ENCODE results near the gene AUTS2. TPM values are rescaled to one million over a fixed set of nuclear protein-coding genes. Genes with fewer than 3 reads are reported as not detected.

The AUTS2 gene
- total RNA-seq, 1 experiment from 2014 or later = 256 TPM

DNA sequence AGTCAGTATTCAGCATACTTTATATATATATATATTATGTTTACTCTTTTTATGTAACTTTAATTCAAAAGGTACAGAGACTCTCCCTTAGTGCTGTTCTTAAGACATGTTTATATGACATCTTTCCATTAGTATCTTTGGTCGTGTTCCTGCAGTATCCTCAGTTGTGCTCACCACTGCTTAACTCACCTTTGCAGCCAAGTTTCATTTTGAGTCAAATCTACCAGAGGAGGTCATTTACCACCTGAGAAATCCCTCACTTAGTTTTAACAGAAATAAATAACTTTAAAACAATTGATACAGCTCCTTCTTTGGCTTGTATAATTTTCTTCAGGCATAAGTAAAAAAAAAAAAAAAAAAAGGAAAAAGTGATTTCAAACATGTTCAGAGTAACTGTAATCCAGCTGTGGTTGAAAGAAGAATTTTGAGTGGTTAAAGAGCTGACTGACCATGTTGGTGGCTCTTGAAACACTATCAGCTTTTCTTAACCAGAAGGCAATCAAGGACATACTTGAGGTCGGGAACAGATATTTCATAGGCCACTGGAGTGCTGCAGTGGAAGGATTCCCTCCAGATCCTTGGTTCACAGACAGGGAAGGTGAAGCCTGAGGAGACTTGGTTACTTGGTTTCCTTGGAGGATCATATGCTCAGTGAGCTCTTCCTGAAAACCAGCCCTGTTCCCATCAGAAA, 116.8 kb downstream of the AUTS2 start:
- H3K27ac ChIP-seq (ENCODE audit: insufficient read length, low read depth, low read length) = no peak overlapping the region
- no peak overlapping the region for H3K4me2 ChIP-seq (ENCODE audit: insufficient read depth, insufficient read length, low read length)
- H2BK5ac ChIP-seq (ENCODE audit: insufficient read length, low read length) = no peak overlapping the region
- H3K9me3 ChIP-seq (ENCODE audit: control insufficient read depth, low read depth, low read length) = no peaks in the 10 kb centered on the region
- H3K79me1 ChIP-seq (ENCODE audit: insufficient read depth, low read depth, low read length, poor library complexity, severe bottlenecking) = no peaks in the 10 kb centered on the region
- Mint-ChIP-seq H3K27ac (no peak overlapping the region), H3K4me1 (peaks cover 14 to 17% of the 10 kb centered on the region in 2 experiments), H3K4me3 (no peak overlapping the region), H3K9me3 (no peaks in the 10 kb centered on the region), H3K27me3 (ENCODE audit: low read depth) (no peaks in the 10 kb centered on the region), H3K36me3 (ENCODE audit: insufficient read depth in 1 of 3, low read depth in 3 of 3) (no peaks in the 10 kb centered on the region)
- H3K4me1 ChIP-seq (ENCODE audit: insufficient read depth, low read length) = peaks cover 8% of the 10 kb centered on the region; the same call in 1 of the 2 replicates
- no peak overlapping the region for H3K4ac ChIP-seq (ENCODE audit: low read depth, low read length)
- no peaks in the 10 kb centered on the region for H4K20me1 ChIP-seq (ENCODE audit: control insufficient read depth, insufficient read depth, insufficient read length)
- H3K56ac ChIP-seq (ENCODE audit: insufficient read length, low read depth, low read length) = no peak overlapping the region
- no peak overlapping the region for H3K14ac ChIP-seq (ENCODE audit: insufficient read depth, low read length)
- no peak overlapping the region for H2BK20ac ChIP-seq (ENCODE audit: low read depth, low read length, poor library complexity, severe bottlenecking)
- no peak overlapping the region for H2AFZ ChIP-seq (ENCODE audit: low read length)
- no peak overlapping the region for H2BK15ac ChIP-seq (ENCODE audit: low read depth, low read length)
- H3K79me2 ChIP-seq (ENCODE audit: insufficient read depth, low read length) = no peaks in the 10 kb centered on the region
- no peak overlapping the region for H3K9ac ChIP-seq (ENCODE audit: extremely low read depth, insufficient read length, low read length)
- no peak overlapping the region for H4K91ac ChIP-seq (ENCODE audit: insufficient read length, low read depth, low read length)
- H3K27me3 ChIP-seq (ENCODE audit: insufficient read depth, low read length) = no peaks in the 10 kb centered on the region
- DNase-seq = no peak
- WGBS (ENCODE audit: extremely low coverage, insufficient read length, low lambda C conversion rate) = no CpG with 5 or more reads among the region's 2 CpGs
- no peak overlapping the region for H2BK12ac ChIP-seq (ENCODE audit: insufficient read length, low read depth, low read length)
- H2BK120ac ChIP-seq (ENCODE audit: low read depth, low read length, poor library complexity, severe bottlenecking) = no peak overlapping the region
- H3K23ac ChIP-seq (ENCODE audit: insufficient read length, low read depth, low read length) = no peak overlapping the region
- no peaks in the 10 kb centered on the region for H3K23me2 ChIP-seq (ENCODE audit: insufficient read length, low read depth, low read length, poor library complexity, severe bottlenecking)
- H2AK5ac ChIP-seq (ENCODE audit: insufficient read length, low read length) = no peak overlapping the region
- no peak overlapping the region for H4K8ac ChIP-seq (replicated peaks; ENCODE audit: insufficient read length, low read depth, low read length)
- TF ChIP-seq, protein P1, sequence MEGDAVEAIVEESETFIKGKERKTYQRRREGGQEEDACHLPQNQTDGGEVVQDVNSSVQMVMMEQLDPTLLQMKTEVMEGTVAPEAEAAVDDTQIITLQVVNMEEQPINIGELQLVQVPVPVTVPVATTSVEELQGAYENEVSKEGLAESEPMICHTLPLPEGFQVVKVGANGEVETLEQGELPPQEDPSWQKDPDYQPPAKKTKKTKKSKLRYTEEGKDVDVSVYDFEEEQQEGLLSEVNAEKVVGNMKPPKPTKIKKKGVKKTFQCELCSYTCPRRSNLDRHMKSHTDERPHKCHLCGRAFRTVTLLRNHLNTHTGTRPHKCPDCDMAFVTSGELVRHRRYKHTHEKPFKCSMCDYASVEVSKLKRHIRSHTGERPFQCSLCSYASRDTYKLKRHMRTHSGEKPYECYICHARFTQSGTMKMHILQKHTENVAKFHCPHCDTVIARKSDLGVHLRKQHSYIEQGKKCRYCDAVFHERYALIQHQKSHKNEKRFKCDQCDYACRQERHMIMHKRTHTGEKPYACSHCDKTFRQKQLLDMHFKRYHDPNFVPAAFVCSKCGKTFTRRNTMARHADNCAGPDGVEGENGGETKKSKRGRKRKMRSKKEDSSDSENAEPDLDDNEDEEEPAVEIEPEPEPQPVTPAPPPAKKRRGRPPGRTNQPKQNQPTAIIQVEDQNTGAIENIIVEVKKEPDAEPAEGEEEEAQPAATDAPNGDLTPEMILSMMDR (conservative IDR thresholded peaks at IDR 0.05) = no peak
- H4K5ac ChIP-seq (ENCODE audit: insufficient read length, low read depth, low read length) = no peak overlapping the region
- no peak overlapping the region for H3K18ac ChIP-seq (ENCODE audit: insufficient read length, low read depth, low read length)
- H3T11ph ChIP-seq (ENCODE audit: low read length) = no peak overlapping the region

All from H9 (cell line).